ENCODE data around the gene ABHD17B. TPM values are rescaled to one million over a fixed set of nuclear protein-coding genes. Genes with fewer than 3 reads are reported as not detected.
"Not testable (repeated sequence)": the region's sequence is repeated elsewhere in the genome, so short reads cannot be mapped to it uniquely, and the experiment has no call there.

The ABHD17B gene
- polyA plus RNA-seq, result 31.0 TPM

- peak within 1 kb of the TSS; percentile 91 to 98 (median 95) for H3K27ac Mint-ChIP-seq
- peaks cover 9% of the 10 kb centered on the region for H3K27me3 Mint-ChIP-seq
- peaks cover 3% of the 10 kb centered on the region for H3K36me3 Mint-ChIP-seq
- no peaks in the 10 kb centered on the region for H3K9me3 Mint-ChIP-seq
- H3K4me3 Mint-ChIP-seq, result peak within 1 kb of the TSS; percentile 98 to 100 (median 100)
- H3K4me1 Mint-ChIP-seq, result peaks cover 41 to 51% (median 50%) of the 10 kb centered on the region in 3 donors
Observed at GRCh38 chr9:71911061-71911907, at the start of gene ABHD17B, which contains the start of gene C9orf85. Gene ABHD17B, minus strand, starts transcription at chr9:71911193. Its CDS starts 36,113 bp downstream, at chr9:71875080. Gene C9orf85, plus strand, starts transcription at chr9:71911639. Its CDS starts 96 bp downstream, at chr9:71911735.

DNA sequence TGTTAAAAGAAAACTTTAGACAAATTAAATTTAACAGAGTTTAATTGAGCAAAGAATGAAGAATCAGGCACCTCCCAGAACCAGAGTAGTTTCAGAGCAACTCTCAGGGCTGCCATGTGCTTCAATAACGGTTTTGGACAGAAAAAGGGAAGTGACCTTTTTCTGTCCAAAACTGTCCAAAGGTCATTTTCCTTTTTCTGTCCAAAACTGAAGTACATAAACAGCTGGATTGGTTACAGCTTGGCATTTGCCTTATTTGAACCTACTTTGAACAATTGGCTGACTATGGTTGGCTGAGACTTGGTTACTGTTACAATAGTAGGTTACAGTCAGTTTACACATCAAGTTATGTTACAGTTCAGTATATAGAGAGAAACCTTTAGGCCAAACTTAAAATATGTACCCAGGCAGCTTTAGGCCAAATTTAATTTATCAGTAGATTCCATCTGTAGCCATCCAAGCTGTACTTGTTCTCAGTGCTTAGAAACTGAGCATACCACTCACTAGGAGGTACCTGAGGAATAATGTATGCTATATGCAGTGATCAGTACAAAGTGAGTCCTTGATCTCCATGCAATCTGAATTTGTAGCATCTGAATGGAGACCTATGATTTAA lies 44.4 kb upstream of the ABHD17B start:
- Mint-ChIP-seq H3K27ac (no peak overlapping the region), H3K4me1 (peaks cover 0 to 2% (median 0%) of the 10 kb centered on the region in 3 donors), H3K36me3 (peaks cover 5% of the 10 kb centered on the region), H3K9me3 (no peaks in the 10 kb centered on the region), H3K4me3 (no peak overlapping the region), H3K27me3 (no peaks in the 10 kb centered on the region)

DNA sequence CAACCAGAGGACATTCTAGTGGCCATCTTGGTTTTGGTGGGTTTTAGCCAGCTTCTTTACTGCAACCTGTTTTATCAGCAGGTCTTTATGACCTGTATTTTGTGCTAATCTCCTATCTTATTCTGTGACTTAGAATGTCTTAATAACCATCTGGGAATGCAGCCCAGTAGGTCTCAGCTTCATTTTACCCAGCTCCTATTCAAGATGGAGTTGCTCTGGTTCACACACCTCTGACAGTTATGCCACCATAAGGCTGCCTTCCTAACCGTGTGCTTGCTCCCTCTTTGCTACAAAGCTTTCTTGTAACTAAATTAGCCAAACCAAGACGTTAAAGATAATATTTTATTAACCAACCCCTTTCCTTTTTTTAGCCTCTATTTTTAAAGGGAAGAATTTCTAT lies 43.7 kb upstream of the ABHD17B start:
- H3K4me1 Mint-ChIP-seq, result not testable (repeated sequence)

GRCh38 chr9:71944754-71945375 lies 33.9 kb upstream of the ABHD17B start:
- no peak overlapping the region for H3K27ac Mint-ChIP-seq
- no peaks in the 10 kb centered on the region for H3K9me3 Mint-ChIP-seq
- no peaks in the 10 kb centered on the region for H3K27me3 Mint-ChIP-seq
- H3K36me3 Mint-ChIP-seq, result peaks cover 8% of the 10 kb centered on the region
- peaks cover 3 to 5% (median 4%) of the 10 kb centered on the region in 3 donors for H3K4me1 Mint-ChIP-seq
- H3K4me3 Mint-ChIP-seq, result no peak overlapping the region

More for the DNA sequence above, 43.7 kb upstream of the ABHD17B start:
- not testable (repeated sequence) for H3K9me3 Mint-ChIP-seq, H3K36me3 Mint-ChIP-seq, H3K4me3 Mint-ChIP-seq, H3K27me3 Mint-ChIP-seq
- peak overlapping the region in 1 of 3 donors; percentile 40 for H3K27ac Mint-ChIP-seq

DNA sequence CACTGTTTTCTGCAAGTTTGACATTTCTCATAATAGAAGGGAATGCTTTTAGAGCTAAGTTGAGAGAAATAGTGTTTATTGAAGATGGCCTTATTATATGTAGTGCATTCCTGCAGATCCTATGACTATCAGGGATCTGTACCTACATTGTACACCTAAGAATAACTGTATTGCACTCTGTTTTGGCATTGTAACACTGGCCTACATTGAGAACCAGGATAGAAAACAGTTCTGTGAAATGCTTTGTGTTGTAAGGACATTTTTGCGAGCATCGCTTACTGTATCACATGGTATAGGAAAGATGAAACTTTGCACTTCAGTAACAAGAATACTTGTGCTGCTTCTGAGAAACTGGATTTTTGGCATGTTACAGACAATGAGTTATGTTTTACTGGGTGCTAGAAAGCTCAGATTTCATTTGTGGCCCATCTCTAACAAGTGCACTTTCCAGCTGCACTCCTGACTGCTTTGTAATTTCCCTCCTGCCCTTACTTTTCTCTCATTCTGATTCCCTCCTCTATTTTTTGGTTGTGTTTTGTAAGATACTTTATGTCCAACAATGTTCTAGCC lies 31.1 kb upstream of the ABHD17B start:
- H3K4me3 Mint-ChIP-seq, result no peak overlapping the region
- H3K36me3 Mint-ChIP-seq, result peaks cover 3% of the 10 kb centered on the region
- H3K9me3 Mint-ChIP-seq, result no peaks in the 10 kb centered on the region
- H3K4me1 Mint-ChIP-seq, result peaks cover 5 to 9% (median 7%) of the 10 kb centered on the region in 3 donors
- no peaks in the 10 kb centered on the region for H3K27me3 Mint-ChIP-seq
- no peak overlapping the region for H3K27ac Mint-ChIP-seq

- Mint-ChIP-seq H3K27me3 (no peaks in the 10 kb centered on the region), H3K27ac (peak overlapping the region in 1 of 3 donors; percentile 12), H3K4me1 (peaks cover 6 to 10% (median 9%) of the 10 kb centered on the region in 3 donors), H3K4me3 (no peak overlapping the region), H3K9me3 (no peaks in the 10 kb centered on the region), H3K36me3 (no peaks in the 10 kb centered on the region)
Observed at GRCh38 chr9:71941060-71941568, 30.1 kb upstream of the ABHD17B start.

DNA sequence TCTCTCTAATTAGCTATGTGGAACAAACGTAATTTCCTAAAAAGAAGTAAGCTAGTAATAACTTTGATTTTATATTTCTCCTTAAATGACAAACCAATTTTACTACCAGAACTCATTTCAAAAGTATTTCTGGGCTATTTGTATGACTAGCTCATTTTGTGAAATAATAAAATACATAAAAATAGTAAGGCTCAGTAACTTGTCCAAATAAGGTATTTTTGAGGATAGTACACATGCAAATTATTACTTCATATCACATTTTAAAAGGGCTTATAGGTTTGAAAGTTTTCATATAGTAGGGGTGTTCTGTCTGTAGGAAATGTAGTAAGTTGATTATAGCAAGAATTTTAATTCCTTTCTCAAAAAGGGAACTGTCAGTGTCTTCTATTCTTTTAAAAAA lies 26.9 kb upstream of the ABHD17B start:
- Mint-ChIP-seq H3K27ac (no peak overlapping the region), H3K9me3 (no peaks in the 10 kb centered on the region), H3K4me1 (peaks cover 16 to 26% (median 19%) of the 10 kb centered on the region in 3 donors), H3K4me3 (no peak overlapping the region), H3K27me3 (no peaks in the 10 kb centered on the region), H3K36me3 (peaks cover 2% of the 10 kb centered on the region)

GRCh38 chr9:71937070-71937625 lies 26.2 kb upstream of the ABHD17B start:
- Mint-ChIP-seq H3K27ac (peak overlapping the region in 1 of 3 donors; percentile 43), H3K4me3 (no peak overlapping the region), H3K27me3 (no peaks in the 10 kb centered on the region), H3K36me3 (peaks cover 2% of the 10 kb centered on the region), H3K9me3 (no peaks in the 10 kb centered on the region), H3K4me1 (peaks cover 18 to 26% (median 20%) of the 10 kb centered on the region in 3 donors)

GRCh38 chr9:71936066-71936465 lies 25.1 kb upstream of the ABHD17B start:
- no peak overlapping the region for H3K27ac Mint-ChIP-seq

GRCh38 chr9:71931166-71931565 lies 20.2 kb upstream of the ABHD17B start:
- H3K4me3 Mint-ChIP-seq, result no peak overlapping the region

More at GRCh38 chr9:71936066-71936465, 25.1 kb upstream of the ABHD17B start:
- Mint-ChIP-seq H3K9me3 (no peaks in the 10 kb centered on the region), H3K4me1 (peaks cover 18 to 21% (median 21%) of the 10 kb centered on the region in 3 donors), H3K4me3 (no peak overlapping the region), H3K27me3 (no peaks in the 10 kb centered on the region), H3K36me3 (peaks cover 6% of the 10 kb centered on the region)

DNA sequence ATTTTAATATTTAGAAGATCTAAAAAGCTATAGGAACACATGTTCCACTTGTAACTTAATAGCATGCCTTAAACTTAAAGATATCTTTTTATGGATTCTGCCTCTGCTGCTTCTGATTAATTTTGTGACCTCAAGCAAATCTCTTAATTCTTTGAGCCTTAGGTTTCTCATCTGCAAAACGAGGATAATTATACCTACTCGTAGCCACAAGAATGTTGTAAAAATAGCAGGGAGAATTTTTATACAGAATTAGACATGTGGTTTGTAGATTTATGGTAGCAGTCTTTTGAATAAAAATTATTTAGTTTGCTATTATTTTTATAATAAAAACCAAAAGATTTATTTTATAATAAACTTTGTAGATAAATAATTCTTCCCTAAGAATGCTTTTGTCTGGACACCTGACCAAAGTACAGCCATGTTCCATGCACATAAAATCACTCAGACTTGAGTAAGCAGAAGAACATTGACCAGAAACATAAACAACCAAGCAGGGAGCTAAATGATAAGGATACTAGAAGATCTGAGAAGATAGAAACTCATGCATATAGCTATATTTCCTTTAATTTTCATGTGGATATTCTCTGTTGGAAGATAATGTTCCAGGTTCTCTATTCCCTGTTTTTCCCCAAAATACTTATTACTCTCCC lies 18.9 kb upstream of the ABHD17B start:
- Mint-ChIP-seq H3K4me1 (peaks cover 4 to 11% (median 8%) of the 10 kb centered on the region in 3 donors), H3K9me3 (no peaks in the 10 kb centered on the region), H3K27me3 (no peaks in the 10 kb centered on the region), H3K36me3 (peaks cover 13% of the 10 kb centered on the region), H3K4me3 (no peak overlapping the region), H3K27ac (no peak overlapping the region)

More at GRCh38 chr9:71931166-71931565, 20.2 kb upstream of the ABHD17B start:
- Mint-ChIP-seq H3K36me3 (peaks cover 13% of the 10 kb centered on the region), H3K4me1 (peaks cover 15 to 21% (median 20%) of the 10 kb centered on the region in 3 donors), H3K9me3 (no peaks in the 10 kb centered on the region), H3K27me3 (no peaks in the 10 kb centered on the region), H3K27ac (no peak overlapping the region)

- no peak overlapping the region for H3K4me3 Mint-ChIP-seq
- no peaks in the 10 kb centered on the region for H3K27me3 Mint-ChIP-seq
- peaks cover 1 to 8% (median 4%) of the 10 kb centered on the region in 3 donors for H3K4me1 Mint-ChIP-seq
- H3K9me3 Mint-ChIP-seq, result no peaks in the 10 kb centered on the region
- no peak overlapping the region for H3K27ac Mint-ChIP-seq
- peaks cover 13% of the 10 kb centered on the region for H3K36me3 Mint-ChIP-seq
Observed at GRCh38 chr9:71929223-71929622, 18.2 kb upstream of the ABHD17B start.

- Mint-ChIP-seq H3K4me1 (peaks cover 1 to 8% (median 4%) of the 10 kb centered on the region in 3 donors), H3K36me3 (peaks cover 15% of the 10 kb centered on the region), H3K27me3 (no peaks in the 10 kb centered on the region), H3K4me3 (no peak overlapping the region), H3K9me3 (no peaks in the 10 kb centered on the region), H3K27ac (no peak overlapping the region)
Observed at GRCh38 chr9:71928806-71929205, 17.8 kb upstream of the ABHD17B start.

DNA sequence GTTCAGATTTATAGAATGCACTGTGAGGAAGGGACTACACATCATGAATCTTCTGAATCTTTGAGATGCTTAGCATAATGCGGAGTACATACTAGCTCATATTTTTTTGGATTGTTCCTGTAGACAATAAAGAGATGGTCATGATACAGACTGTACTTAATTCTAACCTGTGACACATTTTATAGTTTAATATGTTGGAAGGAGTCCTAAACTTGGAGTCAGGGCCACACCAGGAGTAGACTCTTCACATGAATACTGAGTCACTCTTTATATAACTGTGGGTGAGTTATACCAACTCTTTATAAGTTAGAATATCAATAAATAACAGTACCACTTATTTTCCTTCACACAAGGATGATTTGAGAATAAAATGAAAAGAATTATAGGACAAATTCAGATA lies 17.4 kb upstream of the ABHD17B start:
- Mint-ChIP-seq H3K27me3 (no peaks in the 10 kb centered on the region), H3K4me3 (no peak overlapping the region), H3K9me3 (no peaks in the 10 kb centered on the region), H3K27ac (no peak overlapping the region), H3K4me1 (peaks cover 1 to 8% (median 4%) of the 10 kb centered on the region in 3 donors), H3K36me3 (peaks cover 15% of the 10 kb centered on the region)

Data from IgD-negative memory B cell (primary cell).